ENCODE measurements around the gene OSBPL7. TPM values are rescaled to one million over a fixed set of nuclear protein-coding genes. Genes with fewer than 3 reads are reported as not detected.

OSBPL7 gene
- total and polyA plus RNA-seq, 7 donors: 2.9 to 40.8 (median 7.8) TPM

DNA sequence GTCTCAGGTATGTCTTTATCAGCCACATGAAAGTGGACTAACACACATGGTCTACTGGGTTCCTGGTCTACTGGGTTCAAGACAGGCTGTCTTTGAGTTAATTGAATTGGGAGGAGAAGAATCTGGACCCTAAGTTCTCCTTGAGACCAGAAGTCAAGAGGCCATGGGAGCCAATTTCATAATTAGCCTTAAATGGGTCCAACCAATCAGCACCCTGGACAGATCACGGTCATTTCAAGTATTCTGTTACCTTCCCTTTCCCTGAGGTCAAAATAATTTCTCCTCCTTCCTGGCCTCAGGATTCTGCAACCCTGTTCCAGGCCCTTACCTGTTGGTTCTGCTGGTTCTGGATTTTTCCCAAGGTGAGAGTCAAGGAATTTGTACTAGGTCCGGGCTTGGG lies 23.8 kb downstream of the OSBPL7 start:
- Histone ChIP-seq H3K27ac (no peak overlapping the region), H3K36me3 (no peaks in the 10 kb centered on the region), H3K27me3 (peaks cover 3 to 27% (median 18%) of the 10 kb centered on the region in 3 donors), H3K4me1 (no peaks in the 10 kb centered on the region), H3K9me3 (no peaks in the 10 kb centered on the region), H3K4me3 (no peak overlapping the region)
- WGBS, 2 donors: 56 to 66% methylated on average over 2 of the region's 2 CpGs
- TF ChIP-seq POLR2AphosphoS5 (IDR thresholded peaks at IDR 0.05) (no peak), POLR2A (IDR thresholded peaks at IDR 0.05) (no peak), EP300 (IDR thresholded peaks at IDR 0.05) (no peak)
- TF ChIP-seq, protein P1, sequence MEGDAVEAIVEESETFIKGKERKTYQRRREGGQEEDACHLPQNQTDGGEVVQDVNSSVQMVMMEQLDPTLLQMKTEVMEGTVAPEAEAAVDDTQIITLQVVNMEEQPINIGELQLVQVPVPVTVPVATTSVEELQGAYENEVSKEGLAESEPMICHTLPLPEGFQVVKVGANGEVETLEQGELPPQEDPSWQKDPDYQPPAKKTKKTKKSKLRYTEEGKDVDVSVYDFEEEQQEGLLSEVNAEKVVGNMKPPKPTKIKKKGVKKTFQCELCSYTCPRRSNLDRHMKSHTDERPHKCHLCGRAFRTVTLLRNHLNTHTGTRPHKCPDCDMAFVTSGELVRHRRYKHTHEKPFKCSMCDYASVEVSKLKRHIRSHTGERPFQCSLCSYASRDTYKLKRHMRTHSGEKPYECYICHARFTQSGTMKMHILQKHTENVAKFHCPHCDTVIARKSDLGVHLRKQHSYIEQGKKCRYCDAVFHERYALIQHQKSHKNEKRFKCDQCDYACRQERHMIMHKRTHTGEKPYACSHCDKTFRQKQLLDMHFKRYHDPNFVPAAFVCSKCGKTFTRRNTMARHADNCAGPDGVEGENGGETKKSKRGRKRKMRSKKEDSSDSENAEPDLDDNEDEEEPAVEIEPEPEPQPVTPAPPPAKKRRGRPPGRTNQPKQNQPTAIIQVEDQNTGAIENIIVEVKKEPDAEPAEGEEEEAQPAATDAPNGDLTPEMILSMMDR (IDR thresholded peaks at IDR 0.05): no peak
- intact Hi-C loops (cut with DNase I): no loop called here
- no peak for DNase-seq

DNA sequence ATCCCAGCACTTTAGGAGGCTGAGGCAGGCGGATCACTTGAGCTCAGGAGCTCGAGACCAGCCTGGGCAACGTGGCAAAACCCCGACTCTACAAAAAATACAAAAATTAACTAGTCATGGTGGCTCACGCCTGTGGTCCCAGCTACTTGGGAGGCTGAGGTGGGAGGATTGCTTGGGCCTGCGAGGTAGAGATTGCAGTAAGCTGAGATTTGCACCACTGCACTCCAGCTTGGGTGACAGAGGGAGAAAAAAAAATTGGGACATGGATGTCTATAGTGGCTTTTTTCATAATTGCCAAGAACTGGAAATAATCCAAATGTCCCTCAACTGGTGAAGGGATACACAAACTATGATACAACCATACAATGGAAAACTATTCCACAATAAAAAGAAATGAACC lies 28.6 kb downstream of the OSBPL7 start:
- whole genome bisulfite sequencing, 2 donors: 65 to 78% methylated on average over 6 of the region's 6 CpGs
- H3K9me3 ChIP-seq: no peaks in the 10 kb centered on the region
- no peak for TF ChIP-seq EP300 (IDR thresholded peaks at IDR 0.05)
- TF ChIP-seq POLR2AphosphoS5 (IDR thresholded peaks at IDR 0.05): no peak
- TF ChIP-seq, protein P1 (IDR thresholded peaks at IDR 0.05): no peak

DNA sequence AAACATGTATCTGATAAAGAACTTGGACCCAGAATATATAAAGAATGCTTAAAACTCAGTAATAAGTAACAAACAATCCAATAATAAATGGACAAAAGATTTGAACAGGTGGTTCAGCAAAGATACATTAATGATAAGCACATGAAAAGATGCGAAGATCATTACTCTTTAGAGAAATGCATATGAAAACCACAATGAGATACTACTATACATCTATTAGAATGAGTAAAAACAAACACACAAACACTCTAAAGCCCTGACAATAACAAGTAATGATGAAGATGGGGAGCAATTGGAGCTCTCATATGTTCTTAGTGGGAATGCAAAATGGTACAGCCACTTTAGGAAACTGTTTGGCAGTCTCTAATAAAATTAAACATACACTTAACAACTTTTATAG lies 29.1 kb downstream of the OSBPL7 start:
- Histone ChIP-seq H3K4me1 (peaks cover 0 to 10% (median 9%) of the 10 kb centered on the region in 4 donors), H3K9me3 (no peaks in the 10 kb centered on the region), H3K36me3 (no peaks in the 10 kb centered on the region), H3K4me3 (no peak overlapping the region), H3K27ac (no peak overlapping the region), H3K27me3 (peaks cover 17 to 80% (median 54%) of the 10 kb centered on the region in 3 donors)
- DNase-seq: no peak
- intact Hi-C loops (cut with DNase I): loop anchor here (5.0 kb wide), 1 partner anchor 95 kb away; no protein-coding TSS in a partner anchor
- TF ChIP-seq, protein P1 (IDR thresholded peaks at IDR 0.05): no peak
- no peak for TF ChIP-seq POLR2AphosphoS5 (IDR thresholded peaks at IDR 0.05)
- WGBS, 2 donors: 73% methylated on average over 1 of the region's 1 CpG

More for the DNA sequence above, 28.6 kb downstream of the OSBPL7 start:
- intact Hi-C loops (cut with DNase I): loop anchor here (5.0 kb wide), 1 partner anchor 96 kb away; no protein-coding TSS in a partner anchor
- DNase-seq: no peak
- peaks cover 17 to 75% (median 53%) of the 10 kb centered on the region in 3 donors for H3K27me3 ChIP-seq
- no peak overlapping the region for H3K4me3 ChIP-seq
- no peak overlapping the region for H3K27ac ChIP-seq
- H3K4me1 ChIP-seq: peaks cover 0 to 10% (median 9%) of the 10 kb centered on the region in 4 donors
- H3K36me3 ChIP-seq: no peaks in the 10 kb centered on the region

DNA sequence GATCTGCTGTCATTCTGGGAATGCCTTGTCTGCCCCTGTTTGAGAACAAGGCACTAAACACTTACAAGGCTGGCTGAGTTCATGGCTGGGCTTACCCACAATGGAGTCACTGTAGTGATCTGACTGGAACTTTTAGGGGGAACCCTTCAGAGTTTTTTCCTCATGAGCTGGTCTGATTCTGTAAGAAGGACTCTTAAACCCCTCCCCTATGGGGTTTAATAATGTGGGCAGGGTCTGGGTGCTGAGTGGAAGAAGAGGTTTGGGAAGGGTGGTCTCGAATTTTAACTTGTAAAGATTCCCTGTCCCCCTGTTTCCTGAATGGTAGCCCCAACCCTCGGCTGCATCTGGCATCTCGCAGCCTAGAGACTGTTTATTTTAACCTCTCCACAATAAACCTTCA lies 30.6 kb downstream of the OSBPL7 start:
- no peak for TF ChIP-seq POLR2A (IDR thresholded peaks at IDR 0.05)
- TF ChIP-seq POLR2AphosphoS5 (IDR thresholded peaks at IDR 0.05): no peak
- TF ChIP-seq, protein P1 (IDR thresholded peaks at IDR 0.05): no peak
- no peak for TF ChIP-seq EP300 (IDR thresholded peaks at IDR 0.05)
- Histone ChIP-seq H3K4me1 (peaks cover 0 to 10% (median 9%) of the 10 kb centered on the region in 4 donors), H3K27me3 (peaks cover 17 to 88% (median 54%) of the 10 kb centered on the region in 3 donors), H3K27ac (peak overlapping the region in 1 of 4 donors; percentile 7), H3K4me3 (no peak overlapping the region), H3K36me3 (no peaks in the 10 kb centered on the region), H3K9me3 (no peaks in the 10 kb centered on the region)
- 26 to 41% methylated on average over 3 of the region's 3 CpGs for WGBS, 2 donors
- intact Hi-C loops (cut with DNase I): loop anchor here (5.0 kb wide), 1 partner anchor 94 kb away; no protein-coding TSS in a partner anchor
- DNase-seq: no peak

All from sigmoid colon (tissue), 7 donors.